ENCODE data around the gene IFIT1B. TPM values are rescaled to one million over a fixed set of nuclear protein-coding genes. Genes with fewer than 3 reads are reported as not detected.

Gene IFIT1B
- total RNA-seq, 1 donor from 2014 or later, result not detected

DNA sequence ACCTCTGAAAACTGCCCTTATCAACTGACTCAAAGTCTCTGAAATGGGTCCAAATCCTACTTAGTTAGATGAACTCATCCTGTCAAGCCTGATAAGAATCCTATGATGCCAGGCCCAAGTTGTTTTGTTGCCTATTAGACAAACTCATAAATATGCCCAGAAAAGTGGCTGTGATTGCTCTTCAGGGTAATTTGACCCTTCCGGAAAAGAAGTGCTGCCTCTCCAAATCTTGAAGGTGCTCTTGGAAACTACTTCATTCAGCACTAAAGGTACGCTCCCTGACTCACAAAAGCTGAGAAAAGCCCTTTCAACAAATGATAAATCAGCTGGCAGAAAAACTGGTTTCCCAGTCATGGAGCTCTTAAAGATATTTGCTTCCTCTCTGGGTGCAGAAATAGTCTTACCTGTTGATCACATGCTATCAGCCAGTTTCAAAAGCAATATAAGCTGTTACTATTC lies 43.2 kb downstream of the IFIT1B start:
- no peaks in the 10 kb centered on the region for H3K36me3 Mint-ChIP-seq (ENCODE audit: unreplicated experiment)
- no peak for DNase-seq
- TF ChIP-seq, protein P1, sequence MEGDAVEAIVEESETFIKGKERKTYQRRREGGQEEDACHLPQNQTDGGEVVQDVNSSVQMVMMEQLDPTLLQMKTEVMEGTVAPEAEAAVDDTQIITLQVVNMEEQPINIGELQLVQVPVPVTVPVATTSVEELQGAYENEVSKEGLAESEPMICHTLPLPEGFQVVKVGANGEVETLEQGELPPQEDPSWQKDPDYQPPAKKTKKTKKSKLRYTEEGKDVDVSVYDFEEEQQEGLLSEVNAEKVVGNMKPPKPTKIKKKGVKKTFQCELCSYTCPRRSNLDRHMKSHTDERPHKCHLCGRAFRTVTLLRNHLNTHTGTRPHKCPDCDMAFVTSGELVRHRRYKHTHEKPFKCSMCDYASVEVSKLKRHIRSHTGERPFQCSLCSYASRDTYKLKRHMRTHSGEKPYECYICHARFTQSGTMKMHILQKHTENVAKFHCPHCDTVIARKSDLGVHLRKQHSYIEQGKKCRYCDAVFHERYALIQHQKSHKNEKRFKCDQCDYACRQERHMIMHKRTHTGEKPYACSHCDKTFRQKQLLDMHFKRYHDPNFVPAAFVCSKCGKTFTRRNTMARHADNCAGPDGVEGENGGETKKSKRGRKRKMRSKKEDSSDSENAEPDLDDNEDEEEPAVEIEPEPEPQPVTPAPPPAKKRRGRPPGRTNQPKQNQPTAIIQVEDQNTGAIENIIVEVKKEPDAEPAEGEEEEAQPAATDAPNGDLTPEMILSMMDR (IDR thresholded peaks at IDR 0.05; ENCODE audit: partially characterized antibody, unreplicated experiment), result no peak
- peaks cover 1% of the 10 kb centered on the region for H3K4me1 Mint-ChIP-seq (ENCODE audit: low read depth, unreplicated experiment)
- H3K4me3 Mint-ChIP-seq (ENCODE audit: unreplicated experiment), result no peak overlapping the region
- H3K9me3 Mint-ChIP-seq (ENCODE audit: unreplicated experiment), result peaks cover 1% of the 10 kb centered on the region
- H3K27me3 Mint-ChIP-seq (ENCODE audit: unreplicated experiment), result peaks cover 1% of the 10 kb centered on the region
- no peak overlapping the region for H3K27ac Mint-ChIP-seq (ENCODE audit: unreplicated experiment)

DNA sequence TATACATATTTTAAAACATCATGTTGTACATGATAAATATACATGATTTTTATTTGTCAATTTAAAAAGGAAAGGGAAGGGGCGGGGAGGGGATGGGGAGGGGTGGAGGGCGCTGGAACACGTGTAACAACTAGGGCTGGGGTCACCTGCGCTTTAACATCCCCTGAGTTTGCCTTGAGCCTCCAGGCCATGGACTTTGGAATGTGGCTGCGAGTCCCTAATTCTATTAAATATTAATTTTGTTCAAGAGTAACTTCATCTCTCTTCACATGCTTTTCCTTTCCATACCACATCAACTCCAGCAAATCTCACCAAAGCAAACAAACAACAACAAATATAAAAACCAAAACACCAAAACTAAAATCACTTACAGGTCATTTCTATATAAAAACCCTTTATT lies 47.1 kb downstream of the IFIT1B start:
- Mint-ChIP-seq H3K27me3 (ENCODE audit: unreplicated experiment) (peaks cover 2% of the 10 kb centered on the region), H3K4me1 (ENCODE audit: low read depth, unreplicated experiment) (no peaks in the 10 kb centered on the region), H3K36me3 (ENCODE audit: unreplicated experiment) (no peaks in the 10 kb centered on the region), H3K9me3 (ENCODE audit: unreplicated experiment) (no peaks in the 10 kb centered on the region), H3K27ac (ENCODE audit: unreplicated experiment) (no peak overlapping the region), H3K4me3 (ENCODE audit: unreplicated experiment) (no peak overlapping the region)
- no peak for DNase-seq
- TF ChIP-seq, protein P1 (IDR thresholded peaks at IDR 0.05; ENCODE audit: partially characterized antibody, unreplicated experiment), result no peak

DNA sequence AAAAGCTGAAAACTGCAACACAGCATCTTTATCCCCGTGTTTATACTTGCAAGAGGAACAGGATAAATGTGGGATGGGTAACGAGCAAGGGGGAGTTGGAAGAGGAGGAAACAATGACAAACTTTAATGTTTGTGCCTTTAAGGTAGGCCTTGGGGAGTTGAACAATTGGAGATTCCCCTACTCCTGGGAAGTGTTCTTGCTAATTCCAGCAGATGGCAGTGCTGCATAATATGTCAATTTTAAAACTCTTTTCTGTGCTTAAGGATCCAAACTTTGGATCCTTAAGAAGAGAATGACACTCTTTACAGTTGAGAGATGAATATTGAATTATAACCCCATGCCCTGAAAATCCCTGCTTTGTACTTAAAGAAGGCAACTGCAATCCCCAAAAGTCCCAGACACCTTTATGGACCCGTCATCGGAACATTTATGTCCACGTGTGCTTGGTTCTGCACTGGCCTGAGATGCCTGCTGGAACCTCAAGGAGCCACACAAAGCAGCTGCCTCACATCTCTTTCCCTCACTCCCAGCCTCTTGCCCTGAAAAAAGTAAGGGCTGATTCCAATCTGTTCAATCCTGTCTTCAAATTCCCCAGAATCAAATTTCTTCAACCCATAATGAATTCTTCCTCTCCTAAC lies 48.5 kb downstream of the IFIT1B start:
- no peak overlapping the region for H3K4me3 Mint-ChIP-seq (ENCODE audit: unreplicated experiment)
- peaks cover 2% of the 10 kb centered on the region for H3K27me3 Mint-ChIP-seq (ENCODE audit: unreplicated experiment)
- TF ChIP-seq, protein P1 (IDR thresholded peaks at IDR 0.05; ENCODE audit: partially characterized antibody, unreplicated experiment), result peak; percentile 68
- no peaks in the 10 kb centered on the region for H3K4me1 Mint-ChIP-seq (ENCODE audit: low read depth, unreplicated experiment)
- no peak for DNase-seq
- no peak overlapping the region for H3K27ac Mint-ChIP-seq (ENCODE audit: unreplicated experiment)
- no peaks in the 10 kb centered on the region for H3K9me3 Mint-ChIP-seq (ENCODE audit: unreplicated experiment)
- no peaks in the 10 kb centered on the region for H3K36me3 Mint-ChIP-seq (ENCODE audit: unreplicated experiment)

DNA sequence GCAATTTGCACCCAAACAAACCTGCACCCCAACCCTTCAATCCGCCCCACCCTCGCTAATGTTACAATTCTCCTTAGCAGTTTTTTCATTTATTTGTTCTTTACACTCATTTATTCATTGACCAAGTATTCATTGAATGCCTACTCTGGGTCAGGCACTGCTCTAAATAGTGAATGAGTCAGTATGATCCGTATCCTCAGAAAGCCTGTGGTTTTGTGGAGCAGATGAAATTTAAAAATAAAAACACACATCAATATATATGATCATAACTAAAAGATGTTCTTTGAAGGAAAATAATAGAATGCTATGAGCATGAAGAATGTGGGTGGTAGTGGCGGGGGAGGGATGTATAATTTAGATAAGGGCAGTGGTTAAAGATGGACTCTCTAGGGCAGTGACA lies 49.8 kb downstream of the IFIT1B start:
- Mint-ChIP-seq H3K4me1 (ENCODE audit: low read depth, unreplicated experiment) (no peaks in the 10 kb centered on the region), H3K36me3 (ENCODE audit: unreplicated experiment) (no peaks in the 10 kb centered on the region), H3K4me3 (ENCODE audit: unreplicated experiment) (no peak overlapping the region), H3K27ac (ENCODE audit: unreplicated experiment) (no peak overlapping the region), H3K27me3 (ENCODE audit: unreplicated experiment) (peaks cover 2% of the 10 kb centered on the region), H3K9me3 (ENCODE audit: unreplicated experiment) (no peaks in the 10 kb centered on the region)
- DNase-seq, result no peak
- TF ChIP-seq, protein P1 (IDR thresholded peaks at IDR 0.05; ENCODE audit: partially characterized antibody, unreplicated experiment), result no peak

DNA sequence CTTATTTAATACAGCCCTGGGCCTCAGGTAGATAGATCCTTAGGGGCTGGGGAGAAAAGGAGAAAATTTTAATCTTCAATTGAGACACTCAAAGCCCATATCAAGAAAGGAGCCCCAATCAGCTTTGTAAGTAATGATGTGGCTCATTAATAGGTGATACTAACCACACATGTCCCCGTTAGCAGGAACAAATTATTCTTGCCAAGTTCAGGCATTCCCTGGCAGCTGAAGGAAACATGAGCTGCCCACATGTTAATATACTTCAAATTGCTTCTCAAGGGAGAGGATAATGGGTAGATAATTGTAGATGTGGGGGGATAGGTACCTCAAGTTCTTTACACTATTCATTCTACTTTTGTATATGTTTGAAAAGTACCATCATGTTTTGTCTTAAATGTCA lies 51.0 kb downstream of the IFIT1B start:
- no peak for DNase-seq
- TF ChIP-seq, protein P1 (IDR thresholded peaks at IDR 0.05; ENCODE audit: partially characterized antibody, unreplicated experiment), result no peak
- Mint-ChIP-seq H3K9me3 (ENCODE audit: unreplicated experiment) (no peaks in the 10 kb centered on the region), H3K4me1 (ENCODE audit: low read depth, unreplicated experiment) (no peaks in the 10 kb centered on the region), H3K36me3 (ENCODE audit: unreplicated experiment) (no peaks in the 10 kb centered on the region), H3K4me3 (ENCODE audit: unreplicated experiment) (no peak overlapping the region), H3K27me3 (ENCODE audit: unreplicated experiment) (peaks cover 2% of the 10 kb centered on the region), H3K27ac (ENCODE audit: unreplicated experiment) (no peak overlapping the region)
